K562 (cell line): ENCODE results near the gene NUAK1. TPM values are rescaled to one million over a fixed set of nuclear protein-coding genes. Genes with fewer than 3 reads are reported as not detected.

Experiments used
- ATAC-seq: fragments of 200-7000 bp; cut with Tn5 transposase; 3 replicates; pipeline ENCODE4 v1.9.1; 2020; ENCODE audit warnings: moderate library complexity
- BruUV-seq: library from RNA; stranded (reverse); fragments of 400-500 nt; replicated peaks from 2 replicates; lab custom pipeline; 2021; lab: Mats Ljungman, UMichigan
- CTCF ChIA-PET: fragments of 300-600 bp; formaldehyde crosslinking; extraction: SDS; loops from one replicate; lab custom pipeline; 2021; ENCODE audit warnings: low intra/inter-chr PET ratio; lab: Yijun Ruan, JAX
- POLR2A ChIA-PET: fragments of 300-600, 350-650 bp; sonication (Branson Sonifier 250); formaldehyde crosslinking; extraction: SDS; loops from one replicate; lab custom pipeline; 2021; ENCODE audit warnings: antibody characterized with exemption, inconsistent platforms; lab: Yijun Ruan, JAX
- DNase-seq, 4 experiments: peaks; one replicate each; pipeline versions ENCODE4 v3.0.0 to v3.0.0-alpha.2; 2011 to 2018; ENCODE audit warnings: low spot score in 3 of 4, mixed read lengths in 3 of 4; ENCODE audit errors: extremely low read depth in 1 of 4
- FAIRE-seq: peaks from 2 replicates; lab custom pipeline; 2011; peaks lifted over from hg19 to GRCh38; lab: Jason Lieb, UNC
- H2AFZ ChIP-seq: 2 replicates; pipeline ENCODE4 v1.6.0; 2011; ENCODE audit warnings: low read depth, low read length, control low read depth, inconsistent platforms
- H3K27ac ChIP-seq: fragments of 200-600 bp; 3 replicates; pipeline ENCODE4 v1.8.0; 2011; ENCODE audit warnings: low read depth, mild to moderate bottlenecking, control low read depth, inconsistent platforms, low read length, moderate library complexity, mixed read lengths; ENCODE audit errors: extremely low read depth
- H3K27me3 ChIP-seq, 2 experiments: fragments of 300-600 bp in 1 of 2; 2 replicates in 1 of 2; 3 replicates in 1 of 2; pipeline versions ENCODE4 v1.6.0 to v1.8.0; 2011; ENCODE audit warnings: inconsistent platforms in 2 of 2, low read length in 2 of 2, mild to moderate bottlenecking in 1 of 2, mixed read lengths in 1 of 2, moderate library complexity in 1 of 2; ENCODE audit not compliant: control insufficient read depth in 2 of 2, insufficient read depth in 2 of 2
- H3K36me3 ChIP-seq: fragments of 300-600 bp; 3 replicates; pipeline ENCODE4 v1.8.0; 2011; ENCODE audit warnings: mild to moderate bottlenecking, low read length, inconsistent platforms; ENCODE audit not compliant: control insufficient read depth, insufficient read depth
- H3K4me1 ChIP-seq, 2 experiments: fragments of 200-600 bp in 1 of 2; replicated peaks in 1 of 2; 2 replicates in 1 of 2; 3 replicates in 1 of 2; pipeline versions ENCODE4 v1.5.1 to v1.8.0; 2011; ENCODE audit warnings: inconsistent platforms in 2 of 2, low read length in 2 of 2, mild to moderate bottlenecking in 1 of 2, mixed read lengths in 1 of 2, moderate library complexity in 1 of 2; ENCODE audit not compliant: control insufficient read depth in 2 of 2, insufficient read depth in 2 of 2
- H3K4me2 ChIP-seq: 2 replicates; pipeline ENCODE4 v1.6.1; 2011; ENCODE audit warnings: low read length, control low read depth, inconsistent platforms, mixed read lengths; ENCODE audit not compliant: insufficient read depth
- H3K4me3 ChIP-seq: fragments of 200-600 bp; sonication (generic), shearing (Covaris generic); 2 replicates; pipeline ENCODE4 v1.5.1; 2016; ENCODE audit warnings: control low read depth, inconsistent platforms
- H3K79me2 ChIP-seq: fragments of 200-600 bp; 3 replicates; pipeline ENCODE4 v1.8.0; 2011; ENCODE audit warnings: low read length, inconsistent platforms; ENCODE audit not compliant: control insufficient read depth, insufficient read depth
- H3K9ac ChIP-seq, 2 experiments: 2 replicates each; pipeline versions ENCODE4 v1.6.0 to v1.6.1; 2011; ENCODE audit warnings: low read depth in 2 of 2, low read length in 2 of 2, control low read depth in 1 of 2, inconsistent platforms in 1 of 2, mild to moderate bottlenecking in 1 of 2, mixed read lengths in 1 of 2; ENCODE audit not compliant: insufficient read depth in 1 of 2
- H3K9me1 ChIP-seq: one replicate; pipeline ENCODE4 v1.6.0; 2011; ENCODE audit warnings: inconsistent platforms, mild to moderate bottlenecking, low read length, moderate library complexity; ENCODE audit not compliant: control insufficient read depth, insufficient read depth
- H3K9me3 ChIP-seq: replicated peaks from 2 replicates; pipeline ENCODE4 v1.5.1; 2011; ENCODE audit warnings: low read depth, low read length, inconsistent platforms; ENCODE audit not compliant: control insufficient read depth, insufficient read depth
- H4K20me1 ChIP-seq: replicated peaks from 2 replicates; pipeline ENCODE4 v1.6.1; 2011; ENCODE audit warnings: low read length, inconsistent platforms, mixed read lengths; ENCODE audit not compliant: control insufficient read depth, insufficient read depth
- HMGXB4 ChIP-seq: sonication (generic); formaldehyde crosslinking; IDR thresholded peaks from 2 replicates; pipeline ENCODE4 v1.8.1; 2023; ENCODE audit warnings: mild to moderate bottlenecking, missing genetic modification reagents
- ILF3 ChIP-seq: fragments of 450-650 bp; IDR thresholded peaks from 2 replicates; pipeline ENCODE4 v1.6.1; 2018; ENCODE audit warnings: antibody characterized with exemption, mild to moderate bottlenecking, moderate library complexity, borderline replicate concordance
- NFYB ChIP-seq: IDR thresholded peaks from 2 replicates; pipeline ENCODE4 v1.6.1; 2011; ENCODE audit warnings: mild to moderate bottlenecking, moderate library complexity; ENCODE audit not compliant: insufficient read length; ENCODE audit errors: extremely low read depth
- NRF1 ChIP-seq, 2 experiments: fragments of 450-650 bp; IDR thresholded peaks in 1 of 2; conservative IDR thresholded peaks in 1 of 2; 2 replicates each; pipeline ENCODE4 v1.6.1; 2014; ENCODE audit warnings: mild to moderate bottlenecking in 2 of 2
- POLR3G ChIP-seq: IDR thresholded peaks from 2 replicates; pipeline ENCODE4 v1.6.1; 2011; ENCODE audit not compliant: insufficient read length, insufficient replicate concordance; ENCODE audit errors: extremely low read depth
- RBM15 ChIP-seq: fragments of 200-400 bp; formaldehyde crosslinking; IDR thresholded peaks from 2 replicates; pipeline ENCODE4 v1.6.1; 2018; ENCODE audit warnings: mild to moderate bottlenecking, low read length, moderate library complexity; ENCODE audit not compliant: insufficient read depth
- TAF9B ChIP-seq: fragments of 450-650 bp; IDR thresholded peaks from 2 replicates; pipeline ENCODE4 v1.6.1; 2018; ENCODE audit warnings: mild to moderate bottlenecking; ENCODE audit not compliant: partially characterized antibody
- ZNF551 ChIP-seq: fragments of 250-450 bp; sonication (Bioruptor Pico); IDR thresholded peaks from 2 replicates; pipeline ENCODE4 v1.5.0; 2021; ENCODE audit warnings: mild to moderate bottlenecking, moderate library complexity
- WGBS: fragments of 100-300 bp; shearing (Covaris generic); methylation state at CpG from one replicate; pipeline ENCODE4 v1.1.6; 2016; ENCODE audit warnings: low coverage, mixed read lengths; ENCODE audit not compliant: insufficient coverage; ENCODE audit errors: missing lambda C conversion rate; 5-methylcytosine and 5-hydroxymethylcytosine counted together
- in situ Hi-C: fragments of 300-500 bp; cut with MboI; formaldehyde crosslinking; loops from 4 replicates; pipeline ENCODE4 v1.15.0; 2018; ENCODE audit warnings: inconsistent platforms, mixed read lengths
- intact Hi-C: fragments of 100-400 bp; cut with micrococcal nuclease; formaldehyde crosslinking; loops from 2 replicates; pipeline ENCODE4 v1.14.2; 2022
- polyA plus RNA-seq, 8 experiments: library from polyadenylated mRNA; depleted of rRNA in 4 of 8; stranded (reverse) in 5 of 8; unstranded in 3 of 8; fragments of >200 nt; fragmentation: Nextera tagmentation in 2 of 8; fragmentation: Illumina TruSeq in 1 of 8; extraction: Ambion mirVana in 2 of 8; extraction: Trizol in 1 of 8; gene quantifications; 2 replicates each; pipeline versions ENCODE4 v1.2.1 to v1.2.3, GENCODE V29; 2011 to 2014; ENCODE audit warnings: inconsistent platforms in 1 of 8, missing spikeins in 1 of 8
- total RNA-seq, 7 experiments: library from RNA; depleted of rRNA in 6 of 7; stranded (reverse); fragments of >200 nt in 6 of 7; fragmentation: Illumina TruSeq in 2 of 7; extraction: Trizol in 2 of 7; gene quantifications; 2 replicates each; pipeline versions ENCODE4 v1.2.1 to v1.2.3, GENCODE V29; 2011 to 2021; ENCODE audit warnings: low replicate concordance in 1 of 7
- TF ChIP-seq, protein P1 (sequence below): fragments of 450-650 bp; formaldehyde crosslinking; IDR thresholded peaks from 2 replicates; pipeline ENCODE4 v1.4.0; 2020; ENCODE audit warnings: mild to moderate bottlenecking, mixed read lengths
- TF ChIP-seq, protein P2 (sequence below): fragments of 450-650 bp; formaldehyde crosslinking; IDR thresholded peaks from 2 replicates; pipeline ENCODE4 v1.4.0; 2022; ENCODE audit warnings: mild to moderate bottlenecking, moderate library complexity

NUAK1 gene
- total and polyA plus RNA-seq, 9 of the 15 experiments (the other 6 are each of a cell fraction or from before 2014, with no cell fraction given) = 0.02 TPM; not detected in 8

- in situ Hi-C loops = no loop called here
- Histone ChIP-seq H3K9ac (no peak overlapping the region), H2AFZ (no peak overlapping the region)
- TF ChIP-seq, protein P1, sequence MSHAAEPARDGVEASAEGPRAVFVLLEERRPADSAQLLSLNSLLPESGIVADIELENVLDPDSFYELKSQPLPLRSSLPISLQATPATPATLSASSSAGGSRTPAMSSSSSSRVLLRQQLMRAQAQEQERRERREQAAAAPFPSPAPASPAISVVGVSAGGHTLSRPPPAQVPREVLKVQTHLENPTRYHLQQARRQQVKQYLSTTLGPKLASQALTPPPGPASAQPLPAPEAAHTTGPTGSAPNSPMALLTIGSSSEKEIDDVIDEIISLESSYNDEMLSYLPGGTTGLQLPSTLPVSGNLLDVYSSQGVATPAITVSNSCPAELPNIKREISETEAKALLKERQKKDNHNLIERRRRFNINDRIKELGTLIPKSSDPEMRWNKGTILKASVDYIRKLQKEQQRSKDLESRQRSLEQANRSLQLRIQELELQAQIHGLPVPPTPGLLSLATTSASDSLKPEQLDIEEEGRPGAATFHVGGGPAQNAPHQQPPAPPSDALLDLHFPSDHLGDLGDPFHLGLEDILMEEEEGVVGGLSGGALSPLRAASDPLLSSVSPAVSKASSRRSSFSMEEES (CRISPR knock-in tag) = no peak
- no peak for TF ChIP-seq NRF1 (conservative IDR thresholded peaks at IDR 0.05 in 1 of 2, IDR thresholded peaks at IDR 0.05 in 1 of 2)
- no peak for TF ChIP-seq NFYB
- TF ChIP-seq, protein P2, sequence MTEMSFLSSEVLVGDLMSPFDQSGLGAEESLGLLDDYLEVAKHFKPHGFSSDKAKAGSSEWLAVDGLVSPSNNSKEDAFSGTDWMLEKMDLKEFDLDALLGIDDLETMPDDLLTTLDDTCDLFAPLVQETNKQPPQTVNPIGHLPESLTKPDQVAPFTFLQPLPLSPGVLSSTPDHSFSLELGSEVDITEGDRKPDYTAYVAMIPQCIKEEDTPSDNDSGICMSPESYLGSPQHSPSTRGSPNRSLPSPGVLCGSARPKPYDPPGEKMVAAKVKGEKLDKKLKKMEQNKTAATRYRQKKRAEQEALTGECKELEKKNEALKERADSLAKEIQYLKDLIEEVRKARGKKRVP (CRISPR knock-in tag) = no peak
- no peak for TF ChIP-seq HMGXB4 (CRISPR knock-in tag)
- TF ChIP-seq ILF3 = no peak
- TF ChIP-seq RBM15 = no peak
- TF ChIP-seq TAF9B = no peak
- no peak for TF ChIP-seq ZNF551 (CRISPR knock-in tag)
- no peak for TF ChIP-seq POLR3G
- TF ChIP-seq, all 486 proteins: peak for 0
- H3K27ac ChIP-seq = no peak overlapping the region
- H3K79me2 ChIP-seq = no peaks in the 10 kb centered on the region
- H3K4me1 ChIP-seq = no peaks in the 10 kb centered on the region
- FAIRE-seq = no peak
- no peaks in the 10 kb centered on the region for H3K9me1 ChIP-seq
- no TSS peak for BruUV-seq
- POLR2A ChIA-PET = interaction anchor here (0.6 to 1.5 kb wide), 3 partner anchors 12 to 1010 kb away, joined by 3 to 4 read pairs (median 3); no protein-coding TSS in a partner anchor
- H3K36me3 ChIP-seq = no peaks in the 10 kb centered on the region
- no peak overlapping the region for H3K4me3 ChIP-seq
- no peak for DNase-seq
- no peaks in the 10 kb centered on the region for H3K27me3 ChIP-seq
- H3K4me2 ChIP-seq = no peak overlapping the region
- CTCF ChIA-PET = no interaction called here
- no peaks in the 10 kb centered on the region for H4K20me1 ChIP-seq
- no peaks in the 10 kb centered on the region for H3K9me3 ChIP-seq
- ATAC-seq = no peak
- intact Hi-C loops = no loop called here
- 0% methylated on average over 4 of the region's 4 CpGs for WGBS
These were observed 80.2 kb downstream of the NUAK1 start for GRCh38 chr12:106058256-106059182.
